Activated CD4-positive, alpha-beta T cell treated with anti-CD3 and anti-CD28 coated beads for 36 hours (primary cell): ENCODE data around the gene NRXN3. TPM values are rescaled to one million over a fixed set of nuclear protein-coding genes. Genes with fewer than 3 reads are reported as not detected.

Source experiments
- ATAC-seq: fragments of 200-7000 bp; cut with Tn5 transposase; one replicate; pipeline ENCODE4 v1.10.0; 2021; ENCODE audit warnings: mild to moderate bottlenecking, moderate library complexity
- CTCF ChIA-PET: fragments of 350-600 bp; sonication (Branson Sonifier 250); formaldehyde crosslinking; loops from one replicate; lab custom pipeline; 2021; ENCODE audit warnings: antibody characterized with exemption; lab: Charles Lee
- POLR2A ChIA-PET: fragments of 350-600 bp; sonication (Branson Sonifier 250); formaldehyde crosslinking; loops from one replicate; lab custom pipeline; 2021; ENCODE audit warnings: antibody characterized with exemption, inconsistent platforms; lab: Charles Lee
- DNase-seq: peaks from one replicate; pipeline ENCODE4 v3.0.0-alpha.2; 2020
- H3K27ac Mint-ChIP-seq: one replicate; pipeline ENCODE4 v1.8.0; 2021; ENCODE audit warnings: mixed read lengths
- H3K27me3 Mint-ChIP-seq: one replicate; pipeline ENCODE4 v1.8.0; 2021; ENCODE audit warnings: mixed read lengths
- H3K36me3 Mint-ChIP-seq: one replicate; pipeline ENCODE4 v1.8.0; 2021; ENCODE audit warnings: low read depth, mixed read lengths
- H3K4me1 Mint-ChIP-seq: one replicate; pipeline ENCODE4 v1.8.0; 2021; ENCODE audit warnings: mixed read lengths
- H3K4me3 Mint-ChIP-seq: one replicate; pipeline ENCODE4 v1.8.0; 2021; ENCODE audit warnings: mild to moderate bottlenecking, moderate library complexity, mixed read lengths
- H3K9me3 Mint-ChIP-seq: one replicate; pipeline ENCODE4 v1.8.0; 2021; ENCODE audit warnings: low read depth, mixed read lengths
- intact Hi-C, 2 experiments: fragments of 100-400 bp; cut with DNase I in 1 of 2; cut with micrococcal nuclease in 1 of 2; formaldehyde crosslinking; loops; one replicate each; pipeline versions ENCODE4 v1.14.2 to v1.15.1; 2022 to 2024; cut with DNase I, micrococcal nuclease
- total RNA-seq, 2 experiments: library from RNA; stranded (reverse); gene quantifications; one replicate each; pipeline ENCODE4 v1.2.3, GENCODE V29; 2021

Gene NRXN3
- total RNA-seq, 2 experiments from 2014 or later: not detected

- POLR2A ChIA-PET: no interaction called here
- Mint-ChIP-seq H3K27me3 (no peaks in the 10 kb centered on the region), H3K4me1 (no peaks in the 10 kb centered on the region), H3K9me3 (peaks cover 4% of the 10 kb centered on the region), H3K4me3 (no peak overlapping the region), H3K36me3 (no peaks in the 10 kb centered on the region), H3K27ac (no peak overlapping the region)
- ATAC-seq (no peak), DNase-seq (no peak)
- CTCF ChIA-PET: no interaction called here
- intact Hi-C loops: no loop called here
These were observed 1235.3 kb downstream of the NRXN3 start for GRCh38 chr14:79405512-79405910.

- Mint-ChIP-seq H3K4me3 (no peak overlapping the region), H3K27ac (no peak overlapping the region), H3K4me1 (no peaks in the 10 kb centered on the region), H3K27me3 (no peaks in the 10 kb centered on the region), H3K9me3 (peaks cover 7% of the 10 kb centered on the region), H3K36me3 (no peaks in the 10 kb centered on the region)
- intact Hi-C loops: no loop called here
- DNase-seq (no peak), ATAC-seq (no peak)
- ChIA-PET POLR2A (no interaction called here), CTCF (no interaction called here)
These were observed 1237.4 kb downstream of the NRXN3 start for GRCh38 chr14:79407572-79407971.

GRCh38 chr14:79408696-79409095 is 1238.5 kb downstream of the NRXN3 start:
- ChIA-PET CTCF (no interaction called here), POLR2A (no interaction called here)
- Mint-ChIP-seq H3K4me3 (no peak overlapping the region), H3K27me3 (no peaks in the 10 kb centered on the region), H3K9me3 (peaks cover 7% of the 10 kb centered on the region), H3K36me3 (no peaks in the 10 kb centered on the region), H3K4me1 (no peaks in the 10 kb centered on the region), H3K27ac (no peak overlapping the region)
- intact Hi-C loops: no loop called here
- DNase-seq (no peak), ATAC-seq (no peak)

- intact Hi-C loops: no loop called here
- Mint-ChIP-seq H3K4me3 (no peak overlapping the region), H3K9me3 (peaks cover 7% of the 10 kb centered on the region), H3K27me3 (no peaks in the 10 kb centered on the region), H3K4me1 (no peaks in the 10 kb centered on the region), H3K27ac (no peak overlapping the region), H3K36me3 (no peaks in the 10 kb centered on the region)
- no peak for DNase-seq
- POLR2A ChIA-PET: no interaction called here
- no peak for ATAC-seq
- CTCF ChIA-PET: interaction anchor here (0.6 kb wide), 1 partner anchor 158 kb away, joined by 4 read pairs; no protein-coding TSS in a partner anchor
These were observed 1241.4 kb downstream of the NRXN3 start for GRCh38 chr14:79411403-79412174.

GRCh38 chr14:79412822-79413221 is 1242.6 kb downstream of the NRXN3 start:
- ATAC-seq (no peak), DNase-seq (no peak)
- POLR2A ChIA-PET: no interaction called here

GRCh38 chr14:79413734-79414428 is 1243.7 kb downstream of the NRXN3 start:
- Mint-ChIP-seq H3K27me3 (no peaks in the 10 kb centered on the region), H3K4me1 (no peaks in the 10 kb centered on the region), H3K36me3 (no peaks in the 10 kb centered on the region), H3K27ac (no peak overlapping the region), H3K9me3 (peaks cover 4% of the 10 kb centered on the region), H3K4me3 (no peak overlapping the region)
- ATAC-seq (no peak), DNase-seq (no peak)
- ChIA-PET CTCF (interaction anchor here (0.6 kb wide), 1 partner anchor 423 kb away, joined by 5 read pairs; no protein-coding TSS in a partner anchor), POLR2A (no interaction called here)
- intact Hi-C loops: no loop called here

More at GRCh38 chr14:79412822-79413221, 1242.6 kb downstream of the NRXN3 start:
- H3K27me3 Mint-ChIP-seq: no peaks in the 10 kb centered on the region
- CTCF ChIA-PET: interaction anchor here (0.6 kb wide), 1 partner anchor 212 kb away, joined by 4 read pairs; no protein-coding TSS in a partner anchor
- intact Hi-C loops: no loop called here
- H3K36me3 Mint-ChIP-seq: no peaks in the 10 kb centered on the region
- peaks cover 5% of the 10 kb centered on the region for H3K9me3 Mint-ChIP-seq
- H3K27ac Mint-ChIP-seq: no peak overlapping the region
- H3K4me1 Mint-ChIP-seq: no peaks in the 10 kb centered on the region
- H3K4me3 Mint-ChIP-seq: no peak overlapping the region

- no peaks in the 10 kb centered on the region for H3K4me1 Mint-ChIP-seq
- no peaks in the 10 kb centered on the region for H3K36me3 Mint-ChIP-seq
- no peaks in the 10 kb centered on the region for H3K27me3 Mint-ChIP-seq
- H3K27ac Mint-ChIP-seq: no peak overlapping the region
- CTCF ChIA-PET: no interaction called here
- peaks cover 4% of the 10 kb centered on the region for H3K9me3 Mint-ChIP-seq
- POLR2A ChIA-PET: no interaction called here
- DNase-seq: no peak
- H3K4me3 Mint-ChIP-seq: no peak overlapping the region
- no peak for ATAC-seq
- intact Hi-C loops: no loop called here
These were observed 1245.6 kb downstream of the NRXN3 start for GRCh38 chr14:79415726-79416125.

GRCh38 chr14:79417961-79418360 is 1247.8 kb downstream of the NRXN3 start:
- no peak overlapping the region for H3K27ac Mint-ChIP-seq
- ATAC-seq (no peak), DNase-seq (no peak)
- no peak overlapping the region for H3K4me3 Mint-ChIP-seq
- CTCF ChIA-PET: no interaction called here
- no peaks in the 10 kb centered on the region for H3K4me1 Mint-ChIP-seq
- POLR2A ChIA-PET: no interaction called here
- H3K9me3 Mint-ChIP-seq: no peaks in the 10 kb centered on the region
- intact Hi-C loops: no loop called here
- H3K36me3 Mint-ChIP-seq: no peaks in the 10 kb centered on the region
- no peaks in the 10 kb centered on the region for H3K27me3 Mint-ChIP-seq

- intact Hi-C loops: no loop called here
- no peaks in the 10 kb centered on the region for H3K4me1 Mint-ChIP-seq
- ChIA-PET CTCF (no interaction called here), POLR2A (no interaction called here)
- H3K4me3 Mint-ChIP-seq: no peak overlapping the region
- H3K36me3 Mint-ChIP-seq: no peaks in the 10 kb centered on the region
- DNase-seq: no peak
- no peaks in the 10 kb centered on the region for H3K9me3 Mint-ChIP-seq
- ATAC-seq: no peak
- H3K27ac Mint-ChIP-seq: no peak overlapping the region
- no peaks in the 10 kb centered on the region for H3K27me3 Mint-ChIP-seq
These were observed 1248.7 kb downstream of the NRXN3 start for GRCh38 chr14:79418649-79419415.

GRCh38 chr14:79419571-79420327 is 1249.6 kb downstream of the NRXN3 start:
- Mint-ChIP-seq H3K4me3 (no peak overlapping the region), H3K27me3 (no peaks in the 10 kb centered on the region), H3K27ac (no peak overlapping the region), H3K36me3 (no peaks in the 10 kb centered on the region), H3K9me3 (no peaks in the 10 kb centered on the region), H3K4me1 (no peaks in the 10 kb centered on the region)
- DNase-seq (no peak), ATAC-seq (no peak)
- ChIA-PET POLR2A (no interaction called here), CTCF (no interaction called here)
- intact Hi-C loops: no loop called here

- H3K27ac Mint-ChIP-seq: no peak overlapping the region
- no peaks in the 10 kb centered on the region for H3K4me1 Mint-ChIP-seq
- intact Hi-C loops: no loop called here
- no peak for ATAC-seq
- no peaks in the 10 kb centered on the region for H3K27me3 Mint-ChIP-seq
- H3K4me3 Mint-ChIP-seq: no peak overlapping the region
- H3K36me3 Mint-ChIP-seq: no peaks in the 10 kb centered on the region
- POLR2A ChIA-PET: no interaction called here
- H3K9me3 Mint-ChIP-seq: no peaks in the 10 kb centered on the region
- DNase-seq: no peak
- CTCF ChIA-PET: no interaction called here
These were observed 1250.6 kb downstream of the NRXN3 start for GRCh38 chr14:79420725-79421124.
